Endometrial microvascular endothelial cells (primary cell): ENCODE measurements around the gene C1QA. TPM values are rescaled to one million over a fixed set of nuclear protein-coding genes. Genes with fewer than 3 reads are reported as not detected.
"Not testable (repeated sequence)": the region's sequence is repeated elsewhere in the genome, so short reads cannot be mapped to it uniquely, and the experiment has no call there.

Experiments
- in situ Hi-C: cut with HindIII; loops from 2 replicates; pipeline ENCODE4 v1.10.0; 2017; ENCODE audit warnings: low sequenced_read_pairs, low pct_unique_long_range_greater_than_20kb; ENCODE audit errors: inconsistent ontology term
- total RNA-seq: library from RNA; depleted of rRNA; stranded (reverse); fragments of >200 nt; gene quantifications from one replicate; pipeline ENCODE4 v1.2.3, GENCODE V29; 2015; ENCODE audit errors: inconsistent ontology term

The C1QA gene
- total RNA-seq, 1 donor from 2014 or later: not detected

GRCh38 chr1:22662986-22663408 is 26.6 kb downstream of the C1QA start:
- in situ Hi-C loops: no loop called here

DNA sequence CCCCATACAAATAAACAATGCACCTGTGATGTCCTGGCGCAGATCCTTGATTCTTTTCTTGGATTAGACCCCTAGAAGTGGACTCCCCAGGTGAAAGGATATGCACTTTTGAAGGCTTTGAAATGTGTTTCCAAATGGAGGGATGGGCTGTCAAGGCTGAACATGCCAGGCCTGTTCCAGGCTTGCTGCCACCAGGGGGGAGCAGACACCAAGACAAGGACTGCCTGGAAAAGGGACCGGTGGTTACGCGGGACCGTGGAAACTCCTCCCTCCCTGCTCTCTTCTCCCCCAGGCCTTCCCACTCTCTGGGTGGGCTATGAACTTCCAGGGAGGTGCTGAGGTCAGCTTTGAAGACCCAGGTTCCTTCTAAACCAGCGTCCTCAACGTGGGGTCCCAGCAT is 29.3 kb downstream of the C1QA start:
- in situ Hi-C loops: no loop called here

DNA sequence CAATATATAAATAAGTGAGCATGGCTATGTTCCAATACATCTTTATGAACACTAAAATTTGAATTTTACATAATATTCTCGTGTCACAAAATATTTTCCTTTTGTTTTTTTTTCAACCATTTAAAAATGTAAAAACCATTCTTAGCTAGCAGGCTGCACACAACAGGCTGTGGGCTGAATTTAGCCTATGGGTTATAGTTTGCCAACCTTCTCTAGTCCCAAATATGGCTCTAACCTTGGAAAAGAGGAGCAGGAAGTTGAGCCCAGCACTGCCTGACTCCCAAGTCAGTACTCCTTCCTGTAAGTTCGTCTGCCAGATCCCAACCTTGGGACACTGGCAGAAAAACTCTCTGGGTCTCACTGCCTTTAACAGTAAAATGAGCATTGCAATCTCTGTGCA is 30.0 kb downstream of the C1QA start:
- in situ Hi-C loops: no loop called here

- in situ Hi-C loops: not testable (repeated sequence)
Observed at GRCh38 chr1:22668840-22669239, 32.4 kb downstream of the C1QA start.

DNA sequence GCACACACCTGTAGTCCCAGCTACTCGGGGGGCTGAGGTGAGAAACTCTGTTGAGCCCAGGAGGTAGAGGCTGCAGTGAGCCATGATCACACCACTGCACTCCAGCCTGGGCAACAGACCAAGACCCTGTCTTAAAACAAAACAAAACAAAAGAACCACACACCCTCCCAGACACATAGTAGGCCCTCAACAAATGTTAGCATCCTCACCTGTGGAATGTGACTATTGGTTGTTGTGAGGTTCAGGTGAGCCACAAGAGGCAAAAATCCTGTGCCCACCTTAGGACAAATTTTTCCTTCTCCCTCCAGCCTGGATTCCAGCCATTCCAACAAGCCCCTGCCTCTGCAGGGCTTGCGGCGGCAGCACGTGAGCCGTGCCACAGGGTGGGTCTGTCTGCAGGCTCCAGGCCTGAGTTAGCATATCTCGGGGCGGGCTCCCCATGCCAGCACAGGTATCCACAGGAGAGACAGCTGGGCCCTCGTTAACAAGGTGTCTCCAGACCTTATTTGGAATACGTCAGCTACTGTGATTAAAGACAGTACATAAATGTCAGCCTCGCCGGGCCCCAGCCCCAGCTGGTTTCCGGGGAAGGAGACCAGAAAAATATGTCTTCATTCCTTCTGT is 34.0 kb downstream of the C1QA start:
- in situ Hi-C loops: no loop called here

DNA sequence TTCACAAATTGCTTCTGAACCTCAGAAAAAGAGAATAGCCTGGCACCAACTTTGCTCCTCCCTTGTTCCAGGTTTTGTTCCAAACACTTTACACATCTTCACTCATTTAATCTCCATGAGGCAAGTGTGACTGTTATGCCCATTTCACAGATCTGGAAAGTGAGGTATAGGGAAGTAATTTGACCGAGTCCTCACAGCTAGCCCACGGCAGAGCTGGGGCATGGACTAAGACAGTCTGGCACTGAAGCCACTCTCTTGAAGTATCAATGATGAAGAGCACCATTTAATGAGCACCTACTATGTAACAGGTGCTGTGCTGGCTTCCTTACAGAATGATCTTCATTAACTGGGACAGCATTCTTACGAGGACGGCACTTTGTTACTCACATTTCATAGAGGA is 35.6 kb downstream of the C1QA start:
- in situ Hi-C loops: no loop called here

DNA sequence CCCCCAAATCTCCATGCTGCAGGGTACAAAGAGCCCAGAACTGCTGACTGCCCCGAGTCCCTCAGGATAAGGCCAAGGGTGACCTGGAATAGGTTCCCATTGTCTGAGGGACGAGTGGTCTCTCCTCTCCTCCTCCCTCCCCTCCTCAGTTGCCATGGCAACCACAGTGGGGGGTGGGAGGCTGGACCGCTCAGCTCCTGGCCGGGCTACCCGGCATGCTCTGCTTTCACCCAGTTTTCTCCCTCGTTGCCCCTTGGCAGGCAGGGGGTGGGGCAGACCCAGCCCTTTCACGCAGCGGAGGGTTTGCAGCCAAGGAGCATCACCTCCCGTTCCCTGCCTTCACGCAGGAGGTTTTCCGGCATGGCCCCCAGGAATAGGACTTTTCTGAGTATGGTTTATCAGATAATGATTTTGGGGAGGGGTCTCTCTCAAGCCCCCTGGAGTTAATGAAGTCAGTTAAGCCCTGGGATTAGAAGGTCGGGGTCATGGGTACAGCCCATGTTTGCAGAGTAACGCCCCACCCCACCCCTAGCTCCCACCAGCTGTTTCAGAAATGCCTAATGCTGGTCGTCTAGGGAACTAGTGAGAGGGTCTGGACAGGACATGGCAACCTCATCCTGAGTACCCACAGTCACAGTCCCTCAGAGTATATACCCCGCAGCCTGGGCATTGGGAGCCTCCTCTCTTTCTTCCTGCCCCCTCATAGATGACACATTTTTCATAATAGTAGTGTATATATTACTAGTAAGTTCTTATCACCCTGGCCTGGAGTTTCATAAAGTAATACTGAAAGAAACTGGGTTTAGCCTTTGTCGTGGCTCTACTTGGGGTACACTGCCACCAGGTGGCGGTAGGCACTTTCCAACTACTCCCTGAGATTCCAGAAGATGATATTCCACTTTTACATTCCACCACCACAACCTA is 37.3 kb downstream of the C1QA start:
- in situ Hi-C loops: no loop called here

DNA sequence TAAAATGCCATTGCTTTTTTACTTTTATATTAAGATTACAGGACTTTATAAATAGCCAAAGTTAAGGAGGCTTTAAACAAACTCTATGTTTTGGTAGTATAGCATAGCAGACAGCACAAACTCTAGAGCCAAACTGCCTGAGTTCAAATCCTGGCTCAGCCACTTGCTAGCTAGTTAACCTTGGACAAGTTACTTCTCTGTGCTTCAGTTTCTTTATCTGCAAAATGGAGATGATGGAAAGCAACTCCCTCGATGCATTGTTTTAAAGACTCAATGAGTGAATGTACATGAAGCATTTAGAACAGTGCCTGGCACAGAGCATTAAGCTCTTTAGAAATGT is 38.0 kb downstream of the C1QA start:
- in situ Hi-C loops: no loop called here

DNA sequence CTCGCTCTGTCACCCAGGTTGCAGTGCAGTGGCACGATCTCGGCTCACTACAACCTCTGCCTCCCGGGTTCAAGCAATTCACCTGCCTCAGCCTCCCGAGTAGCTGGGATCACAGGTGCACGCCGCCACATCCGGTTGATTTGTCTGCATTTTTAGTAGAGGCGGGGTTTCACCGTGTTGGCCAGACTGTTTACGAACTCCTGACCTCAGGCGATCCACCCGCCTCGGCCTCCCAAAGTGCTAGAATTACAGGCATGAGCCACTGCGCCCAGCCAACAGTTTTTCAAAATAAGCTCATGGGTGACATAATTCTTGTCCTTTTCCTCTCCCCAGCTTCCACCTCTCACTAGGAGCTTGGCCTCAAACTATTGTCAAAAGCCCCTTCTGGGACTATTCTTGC is 39.7 kb downstream of the C1QA start:
- in situ Hi-C loops: not testable (repeated sequence)

DNA sequence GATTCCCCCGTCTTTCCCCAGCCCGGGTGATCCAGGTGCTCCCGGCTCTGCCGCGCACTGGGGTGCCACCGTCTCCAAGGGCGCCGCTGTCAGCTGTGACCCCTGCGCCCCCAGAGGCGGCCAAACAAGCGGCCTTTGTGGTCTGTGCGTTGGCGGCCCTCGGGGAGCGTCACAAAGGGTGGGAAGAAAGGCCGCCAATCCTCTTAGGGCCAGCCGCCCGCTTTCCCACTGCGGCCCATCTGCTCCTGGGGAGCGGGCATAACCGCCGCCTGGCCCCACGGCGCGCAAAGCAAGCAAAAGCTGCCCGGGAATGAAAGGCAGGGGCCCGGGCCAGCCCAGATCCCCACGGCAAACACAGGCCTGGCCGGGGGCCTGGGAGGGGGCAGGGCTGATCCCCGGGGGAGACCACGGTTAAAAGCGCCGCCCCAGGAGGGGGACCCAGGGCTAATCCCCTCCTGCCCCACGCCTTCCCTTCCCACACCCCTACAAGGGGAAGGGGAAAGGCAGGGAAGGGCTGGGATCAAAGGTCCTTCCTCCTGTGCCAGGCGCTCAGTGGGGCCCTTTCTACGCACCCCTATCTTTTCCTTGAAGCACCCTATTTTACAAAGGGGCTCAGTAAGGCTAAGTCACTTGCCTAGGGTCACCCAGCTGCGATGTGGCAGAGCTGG is 40.6 kb downstream of the C1QA start:
- in situ Hi-C loops: no loop called here

DNA sequence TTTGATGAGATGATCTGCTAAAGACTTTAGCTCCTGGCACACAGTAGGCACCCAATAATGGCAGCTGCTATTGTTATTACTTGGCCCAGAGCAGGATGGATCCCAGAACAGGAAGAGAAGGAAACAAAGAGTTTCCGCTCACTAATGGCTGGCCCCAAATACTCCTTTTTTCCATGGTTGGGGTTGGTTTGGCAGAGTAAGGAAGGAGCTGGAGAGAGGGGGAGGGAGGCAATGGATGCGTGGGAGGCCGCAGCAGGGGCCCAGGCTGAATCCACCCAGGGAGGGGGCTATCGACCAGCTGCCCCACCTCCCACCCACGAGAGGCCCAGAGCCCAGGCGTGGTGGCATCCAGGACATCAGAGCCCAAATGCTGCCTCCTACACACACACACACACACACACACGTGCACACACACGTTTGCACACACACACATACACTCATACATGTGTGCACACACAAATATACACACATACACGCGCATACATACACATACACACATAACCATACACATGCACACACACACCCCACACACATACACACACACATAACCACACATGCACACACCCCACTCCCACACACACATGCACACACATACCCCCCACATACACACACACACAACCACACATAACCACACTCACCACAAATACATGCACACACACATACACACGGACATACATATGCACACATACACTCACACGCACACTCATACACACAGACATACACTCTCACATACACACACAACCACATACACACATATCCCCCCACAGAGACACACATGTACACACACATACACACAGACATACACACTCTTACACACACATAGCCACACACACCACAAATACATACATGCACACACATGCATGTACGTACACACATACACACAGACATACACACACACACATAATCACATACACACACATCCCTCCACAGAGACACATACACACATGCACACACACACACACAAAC is 41.8 kb downstream of the C1QA start:
- in situ Hi-C loops: no loop called here

DNA sequence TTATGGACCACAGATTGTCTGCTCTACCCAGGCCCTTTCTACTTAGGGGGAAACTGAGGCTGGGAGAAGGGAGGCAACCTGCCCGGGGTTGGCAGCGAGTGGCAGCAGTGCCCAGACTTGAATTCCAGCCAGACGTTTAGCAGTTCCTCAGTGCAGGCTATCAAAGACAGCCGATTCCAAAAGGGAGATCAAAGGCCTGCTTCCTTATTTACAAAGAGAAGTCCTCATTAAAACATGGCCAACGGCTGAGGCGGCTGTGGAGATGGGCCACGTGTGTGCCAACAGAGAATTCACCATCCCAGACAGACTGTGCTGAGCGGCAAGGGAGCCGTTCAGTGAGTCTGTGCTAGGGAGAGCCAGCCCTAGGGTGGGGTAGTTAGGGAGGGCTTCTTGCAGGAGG is 44.3 kb downstream of the C1QA start:
- in situ Hi-C loops: no loop called here

DNA sequence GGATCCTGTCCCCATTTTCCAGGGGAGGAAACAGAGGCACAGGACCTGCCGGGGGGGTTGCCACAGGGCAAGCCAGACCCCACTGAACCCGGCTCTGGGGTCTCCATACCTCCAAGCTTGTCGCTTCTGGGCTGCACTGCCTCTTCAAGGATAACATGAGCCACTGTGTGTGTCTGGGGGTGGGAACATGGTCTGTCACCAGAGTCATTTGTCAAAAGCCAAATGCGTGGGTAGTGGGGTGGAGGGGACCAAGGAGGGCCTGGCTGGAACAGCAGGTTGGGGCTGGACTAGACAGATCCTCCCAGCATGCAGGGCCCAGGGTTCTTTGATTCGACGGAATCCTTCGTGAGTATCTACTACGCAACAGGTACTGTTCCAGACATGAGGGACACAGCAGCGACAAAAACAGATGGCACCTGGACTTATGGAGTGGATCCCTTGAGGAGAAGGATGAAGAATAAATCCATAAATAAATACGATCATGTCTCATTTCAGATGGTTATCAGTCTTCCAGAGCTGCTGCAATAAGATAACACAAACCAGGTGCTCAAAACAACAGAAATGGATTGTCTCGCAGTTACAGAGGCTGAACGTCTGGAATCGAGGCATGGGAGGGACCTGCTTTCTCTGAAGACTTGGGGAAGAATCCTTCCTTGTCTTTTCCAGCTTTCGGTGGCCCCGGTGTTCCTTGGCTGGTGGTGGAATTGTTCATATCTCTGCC is 45.3 kb downstream of the C1QA start:
- in situ Hi-C loops: no loop called here

DNA sequence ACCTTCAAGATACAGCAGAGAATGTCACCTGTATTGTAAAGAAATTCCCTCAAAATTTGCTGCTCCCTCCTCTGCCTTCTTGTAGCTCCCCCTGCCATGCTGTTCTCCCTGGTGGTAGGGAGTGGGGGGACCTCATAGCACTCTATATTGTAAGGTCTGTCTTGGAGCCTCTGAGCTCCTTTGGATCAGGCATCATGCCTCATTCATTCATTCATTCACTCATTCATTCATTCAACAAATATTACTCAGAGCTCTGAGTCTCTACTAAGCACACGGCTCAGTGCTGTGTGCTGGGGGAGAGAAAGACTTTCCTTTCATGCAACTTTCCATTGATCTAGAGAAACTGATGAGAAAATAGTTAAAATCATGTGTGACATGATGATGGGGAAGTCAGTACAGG is 47.1 kb downstream of the C1QA start:
- in situ Hi-C loops: no loop called here

DNA sequence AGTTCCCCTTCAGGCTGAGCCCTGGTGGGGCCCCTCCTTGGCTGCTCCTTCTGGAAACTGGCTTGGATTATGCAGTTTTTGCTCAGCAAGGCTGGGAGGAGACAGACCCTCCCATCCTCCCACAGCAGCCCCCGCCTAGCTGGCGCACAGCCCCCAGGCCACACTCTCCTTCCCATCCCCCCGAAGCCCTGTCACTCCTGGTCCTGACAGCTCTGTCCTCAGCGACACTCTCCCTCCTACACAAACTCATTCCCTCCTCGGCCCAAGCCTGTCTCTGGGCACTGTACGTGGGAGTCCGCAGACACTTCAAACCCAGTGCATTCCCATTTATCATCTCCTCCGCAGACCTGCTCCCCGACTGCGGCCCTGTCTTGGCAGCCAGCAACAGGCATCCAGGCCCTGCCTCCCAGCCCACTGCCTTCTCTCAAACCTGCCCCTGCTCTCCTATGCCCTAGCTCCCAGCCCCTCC is 49.2 kb downstream of the C1QA start:
- in situ Hi-C loops: no loop called here

DNA sequence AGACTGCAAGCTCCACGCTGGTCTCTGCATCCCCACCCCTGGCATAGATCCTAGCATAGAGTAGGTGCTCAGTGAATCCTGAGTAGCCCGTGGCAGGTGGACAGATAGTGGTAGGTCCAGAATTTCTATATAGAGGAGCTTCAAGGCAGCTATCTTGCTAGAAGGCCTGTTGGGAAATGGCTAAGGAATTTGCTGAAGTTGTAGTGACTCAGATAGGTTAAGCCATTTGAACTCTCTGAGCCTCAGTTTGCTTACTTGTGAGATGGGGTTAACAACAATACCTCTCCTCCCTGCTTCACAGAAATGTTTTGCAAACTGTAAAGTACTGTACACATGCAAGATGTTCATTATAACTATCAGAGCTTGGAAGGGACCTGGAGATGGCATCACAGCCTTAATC is 50.8 kb downstream of the C1QA start:
- in situ Hi-C loops: no loop called here

DNA sequence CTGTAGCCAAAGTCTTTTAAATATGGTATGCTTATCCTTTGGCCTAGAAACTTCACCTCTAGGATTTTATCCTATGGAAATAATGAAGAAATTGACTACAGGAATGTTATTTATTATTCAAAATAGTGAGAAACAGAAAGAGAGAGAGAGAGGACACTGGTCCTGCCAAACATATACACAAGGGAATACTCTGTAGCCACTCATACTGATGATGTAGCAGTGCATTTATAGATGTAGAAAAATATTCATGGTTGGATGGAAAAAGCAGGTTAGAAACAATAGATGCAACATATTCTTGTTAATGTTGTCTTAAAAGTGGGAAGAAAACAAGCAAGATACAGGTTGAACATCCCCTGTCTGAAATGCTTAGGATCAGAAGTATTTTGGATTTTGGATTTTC is 52.0 kb downstream of the C1QA start:
- in situ Hi-C loops: no loop called here
